Activated CD8-positive, alpha-beta memory T cell treated with anti-CD3 and anti-CD28 coated beads for 36 hours (primary cell): ENCODE results near the gene VWC2L. TPM values are rescaled to one million over a fixed set of nuclear protein-coding genes. Genes with fewer than 3 reads are reported as not detected.

Experiments
- CTCF ChIA-PET: fragments of 350-600 bp; sonication (Branson Sonifier 250); formaldehyde crosslinking; loops from one replicate; lab custom pipeline; 2021; ENCODE audit warnings: antibody characterized with exemption; lab: Charles Lee
- POLR2A ChIA-PET: fragments of 350-600 bp; sonication (Branson Sonifier 250); formaldehyde crosslinking; loops from one replicate; lab custom pipeline; 2021; ENCODE audit warnings: antibody characterized with exemption; lab: Charles Lee
- total RNA-seq, 2 experiments: library from RNA; stranded (reverse); gene quantifications; one replicate each; pipeline ENCODE4 v1.2.3, GENCODE V29; 2021

VWC2L gene
- total RNA-seq, 2 experiments from 2014 or later: not detected

DNA sequence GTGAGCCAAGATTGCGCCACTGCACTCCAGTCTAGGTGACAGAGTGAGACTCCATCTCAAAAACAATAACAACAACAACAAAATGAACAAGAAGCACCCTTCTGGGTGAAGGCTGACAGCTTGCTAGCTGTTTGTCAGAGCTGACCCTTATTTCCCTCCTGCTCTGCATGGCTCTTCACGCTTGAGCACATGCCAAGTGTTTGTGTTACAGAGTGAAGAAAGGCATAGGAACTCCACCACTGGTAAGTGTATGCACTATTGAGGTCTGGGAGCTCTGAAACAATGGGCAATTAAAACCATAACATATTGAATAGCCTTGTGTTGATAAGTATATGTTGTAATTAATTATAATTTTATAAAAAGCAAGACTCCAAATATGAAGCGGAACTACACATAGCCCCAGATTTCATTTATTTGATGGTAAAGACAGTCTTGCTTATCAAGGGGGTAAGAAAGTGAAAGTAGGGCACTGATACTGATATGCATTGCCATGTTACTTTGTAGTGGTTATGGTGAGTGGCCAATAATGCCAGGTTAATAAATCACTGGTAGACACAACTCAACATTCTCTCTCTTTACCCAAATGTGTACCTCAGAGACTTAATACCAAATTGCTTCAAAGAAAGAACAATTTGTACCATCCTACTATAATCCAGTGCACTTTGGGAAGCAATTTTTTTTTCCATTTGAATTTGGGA lies 163.4 kb downstream of the VWC2L start:
- CTCF ChIA-PET: no interaction called here

DNA sequence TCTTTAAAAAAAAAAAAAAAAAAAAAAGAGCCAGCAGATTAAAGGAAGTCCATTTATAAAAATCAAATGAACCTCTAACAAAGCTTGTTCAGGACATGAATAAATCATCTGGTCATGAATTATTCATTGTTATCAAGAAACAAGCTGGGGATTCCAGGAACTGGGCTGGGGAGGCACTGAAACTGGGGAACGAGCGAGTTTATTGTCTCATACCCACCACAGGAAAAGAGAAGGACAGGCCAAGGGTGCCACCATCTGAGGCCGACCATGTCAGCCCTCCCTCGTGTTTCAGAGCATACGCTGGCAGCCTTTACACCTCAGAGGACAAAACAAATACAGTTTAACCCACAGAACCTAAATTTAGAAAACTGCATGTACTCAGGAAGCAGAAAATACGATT lies 164.2 kb downstream of the VWC2L start:
- POLR2A ChIA-PET: no interaction called here
- CTCF ChIA-PET: no interaction called here

More for the DNA sequence above, 163.4 kb downstream of the VWC2L start:
- POLR2A ChIA-PET: no interaction called here

DNA sequence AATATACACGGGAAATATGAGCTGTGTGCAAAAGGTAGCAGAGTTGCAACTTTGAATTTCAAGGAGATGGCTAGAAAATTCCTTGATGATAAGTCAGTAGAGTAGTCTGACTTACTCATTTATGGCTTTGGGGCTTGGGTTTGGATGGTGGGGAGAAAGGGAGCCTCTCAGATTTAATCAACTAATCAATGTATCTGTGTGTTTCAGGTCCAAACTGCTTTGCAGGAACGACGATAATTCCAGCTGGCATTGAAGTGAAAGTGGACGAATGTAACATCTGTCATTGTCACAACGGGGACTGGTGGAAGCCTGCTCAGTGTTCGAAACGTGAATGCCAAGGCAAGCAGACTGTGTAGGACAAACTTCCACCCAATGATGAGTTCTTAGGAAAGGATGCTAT lies 164.6 kb downstream of the VWC2L start:
- CTCF ChIA-PET: no interaction called here
- POLR2A ChIA-PET: no interaction called here

- ChIA-PET CTCF (no interaction called here), POLR2A (no interaction called here)
Measured at GRCh38 chr2:214577769-214578168, 166.9 kb downstream of the VWC2L start.

- ChIA-PET CTCF (no interaction called here), POLR2A (no interaction called here)
Measured at GRCh38 chr2:214578442-214578841, 167.6 kb downstream of the VWC2L start.

- ChIA-PET POLR2A (no interaction called here), CTCF (no interaction called here)
Measured at GRCh38 chr2:214579035-214579434, 168.2 kb downstream of the VWC2L start.

DNA sequence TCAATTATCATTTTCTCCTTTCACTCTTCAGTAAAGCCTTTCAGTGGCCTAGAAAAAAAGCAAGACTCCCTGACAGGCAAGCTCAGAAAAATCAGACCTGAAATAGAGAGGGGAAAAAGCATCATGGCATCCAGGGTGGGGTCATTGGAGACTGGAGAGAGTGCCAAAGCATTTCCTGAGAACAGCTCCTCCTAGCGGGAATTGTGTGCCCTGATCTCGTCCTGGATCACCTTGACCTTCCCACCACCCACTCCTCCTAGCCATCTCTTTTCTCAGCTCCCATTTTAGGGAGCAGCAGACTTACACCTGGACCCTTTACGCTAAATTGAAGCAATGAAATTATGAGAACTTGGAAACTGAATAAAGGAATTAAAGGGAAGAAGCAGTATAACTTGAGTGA lies 176.6 kb downstream of the VWC2L start:
- POLR2A ChIA-PET: no interaction called here
- CTCF ChIA-PET: no interaction called here

GRCh38 chr2:214591366-214591765 lies 180.5 kb downstream of the VWC2L start:
- CTCF ChIA-PET: no interaction called here
- POLR2A ChIA-PET: no interaction called here

DNA sequence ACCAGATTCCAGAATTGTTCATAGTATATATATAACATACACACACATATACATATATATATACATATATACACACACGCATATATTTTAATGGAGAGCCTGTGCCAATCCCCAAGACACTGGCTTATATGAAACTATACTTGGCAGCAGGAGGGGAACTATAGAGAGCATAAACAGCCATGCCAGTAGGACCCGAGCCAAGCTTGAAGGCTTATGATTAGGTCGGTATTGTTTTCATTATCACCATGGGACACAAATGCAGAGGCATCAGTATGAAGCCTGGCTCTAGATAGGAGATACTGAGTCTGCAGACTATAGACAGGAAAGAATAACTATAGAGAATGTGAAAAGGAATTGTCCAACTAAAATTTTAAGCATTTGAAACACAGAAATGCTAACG lies 181.2 kb downstream of the VWC2L start:
- POLR2A ChIA-PET: no interaction called here
- CTCF ChIA-PET: no interaction called here

DNA sequence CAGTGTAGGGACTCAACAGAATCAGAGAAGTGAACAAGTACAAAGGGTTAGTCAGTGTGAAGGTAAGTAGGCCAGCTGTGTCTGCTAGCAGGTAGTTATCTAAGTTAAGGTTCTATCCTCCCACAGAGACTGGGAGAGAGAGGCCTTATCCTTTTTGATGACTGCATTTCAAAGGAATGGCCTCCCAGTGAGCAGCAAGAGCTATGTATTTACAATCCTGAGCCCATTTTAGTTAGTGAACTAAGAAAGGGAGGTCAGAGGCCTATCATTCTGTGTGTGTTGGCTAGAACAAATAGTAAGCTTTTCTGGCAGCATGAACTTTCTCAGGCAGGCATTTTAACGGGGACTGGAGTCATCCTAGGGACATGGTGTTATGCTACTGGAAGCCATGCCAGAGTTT lies 182.9 kb downstream of the VWC2L start:
- CTCF ChIA-PET: no interaction called here
- POLR2A ChIA-PET: no interaction called here

DNA sequence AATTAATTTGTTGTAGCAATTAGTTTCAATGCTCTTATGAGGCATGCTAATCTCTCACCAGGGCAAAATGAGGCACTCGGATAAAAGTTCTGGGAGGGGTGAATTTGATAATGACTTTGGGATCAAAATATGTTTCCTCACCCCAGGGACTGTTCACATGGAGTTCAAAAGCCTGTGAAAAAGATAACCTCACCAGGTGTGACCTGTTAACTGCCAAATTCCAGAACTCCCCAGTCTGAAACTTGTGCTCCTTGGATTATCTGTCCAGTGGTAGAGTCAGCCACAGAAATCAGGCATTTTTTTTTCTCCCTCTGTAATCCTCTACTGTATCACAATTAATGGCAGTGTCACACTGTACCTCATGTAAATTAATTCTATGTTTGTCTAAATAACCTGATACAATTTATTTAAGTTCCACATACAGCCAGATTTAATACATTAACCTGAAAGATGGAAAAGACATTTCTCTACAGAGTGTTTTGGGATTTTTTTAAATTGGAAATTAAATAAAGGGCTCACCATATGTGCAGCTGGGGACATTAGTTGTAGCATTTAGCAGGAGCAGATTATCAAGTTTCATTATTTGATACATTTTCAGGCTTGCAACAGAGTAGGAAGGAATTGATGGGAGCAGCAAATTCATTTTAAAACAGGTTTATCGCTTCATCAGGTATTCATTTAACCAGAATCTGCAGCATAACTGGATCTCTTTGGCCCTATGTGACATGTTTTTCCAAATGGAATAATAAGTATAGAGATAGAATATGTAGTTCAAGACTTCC lies 191.2 kb downstream of the VWC2L start:
- ChIA-PET CTCF (no interaction called here), POLR2A (no interaction called here)

- ChIA-PET POLR2A (no interaction called here), CTCF (no interaction called here)
Measured at GRCh38 chr2:214604861-214605260, 194.0 kb downstream of the VWC2L start.

GRCh38 chr2:214607051-214607450 lies 196.2 kb downstream of the VWC2L start:
- POLR2A ChIA-PET: no interaction called here
- CTCF ChIA-PET: no interaction called here

- POLR2A ChIA-PET: no interaction called here
- CTCF ChIA-PET: no interaction called here
Measured at GRCh38 chr2:214611015-214611414, 200.2 kb downstream of the VWC2L start.

- CTCF ChIA-PET: no interaction called here
Measured at GRCh38 chr2:214624166-214624760, 213.4 kb downstream of the VWC2L start.

GRCh38 chr2:214628091-214628490 lies 217.2 kb downstream of the VWC2L start:
- POLR2A ChIA-PET: no interaction called here
- CTCF ChIA-PET: no interaction called here

More at GRCh38 chr2:214624166-214624760, 213.4 kb downstream of the VWC2L start:
- POLR2A ChIA-PET: no interaction called here
